Measurements from ENCODE around the gene CCNY.

DNA sequence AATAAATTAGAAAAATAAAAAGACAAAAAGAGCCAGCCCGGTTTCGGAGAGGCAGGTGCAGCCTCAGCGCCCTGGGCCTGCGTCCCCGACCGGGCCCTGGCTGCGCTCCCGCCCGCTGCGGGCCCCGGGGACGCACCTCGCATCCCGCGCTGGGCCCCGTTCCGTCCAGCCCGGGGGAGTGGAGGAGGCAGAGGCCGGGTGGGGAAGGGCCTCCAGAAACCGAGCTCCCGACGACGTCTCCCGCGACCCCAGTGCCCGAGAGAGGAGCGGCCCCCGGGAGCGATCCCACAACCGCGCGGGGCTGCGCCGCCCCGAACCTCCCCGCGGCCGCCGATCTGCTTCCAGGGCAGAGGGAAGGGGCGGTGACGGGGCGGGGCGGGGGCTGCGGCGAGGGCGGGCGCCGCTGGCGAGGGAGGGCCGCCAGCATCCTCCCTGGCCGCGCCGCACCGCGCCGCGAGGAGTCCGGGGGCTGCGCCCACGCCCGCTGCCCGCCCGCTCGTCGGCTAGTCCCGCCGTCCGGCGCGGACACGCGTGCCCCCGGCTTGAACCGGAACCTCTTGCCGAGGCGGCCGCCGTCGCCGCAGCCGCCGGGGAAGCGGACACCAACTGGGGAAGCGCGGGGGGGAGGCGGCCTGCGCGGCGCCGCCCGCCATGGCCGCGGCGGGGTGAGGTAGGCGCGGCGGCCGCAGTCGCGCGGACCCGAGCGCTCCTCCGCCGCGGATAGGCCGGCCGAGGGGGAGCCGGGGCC is at the start of gene CCNY:
- TF ChIP-seq, protein P1, sequence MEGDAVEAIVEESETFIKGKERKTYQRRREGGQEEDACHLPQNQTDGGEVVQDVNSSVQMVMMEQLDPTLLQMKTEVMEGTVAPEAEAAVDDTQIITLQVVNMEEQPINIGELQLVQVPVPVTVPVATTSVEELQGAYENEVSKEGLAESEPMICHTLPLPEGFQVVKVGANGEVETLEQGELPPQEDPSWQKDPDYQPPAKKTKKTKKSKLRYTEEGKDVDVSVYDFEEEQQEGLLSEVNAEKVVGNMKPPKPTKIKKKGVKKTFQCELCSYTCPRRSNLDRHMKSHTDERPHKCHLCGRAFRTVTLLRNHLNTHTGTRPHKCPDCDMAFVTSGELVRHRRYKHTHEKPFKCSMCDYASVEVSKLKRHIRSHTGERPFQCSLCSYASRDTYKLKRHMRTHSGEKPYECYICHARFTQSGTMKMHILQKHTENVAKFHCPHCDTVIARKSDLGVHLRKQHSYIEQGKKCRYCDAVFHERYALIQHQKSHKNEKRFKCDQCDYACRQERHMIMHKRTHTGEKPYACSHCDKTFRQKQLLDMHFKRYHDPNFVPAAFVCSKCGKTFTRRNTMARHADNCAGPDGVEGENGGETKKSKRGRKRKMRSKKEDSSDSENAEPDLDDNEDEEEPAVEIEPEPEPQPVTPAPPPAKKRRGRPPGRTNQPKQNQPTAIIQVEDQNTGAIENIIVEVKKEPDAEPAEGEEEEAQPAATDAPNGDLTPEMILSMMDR (conservative IDR thresholded peaks at IDR 0.05 in 1 of 2, IDR thresholded peaks at IDR 0.05 in 1 of 2; ENCODE audit: extremely low read depth in 1 of 2, insufficient read depth in 1 of 2, low read depth in 1 of 2, low read length in 2 of 2), result no peak
- no peak for TF ChIP-seq EZH2 (IDR thresholded peaks at IDR 0.05; ENCODE audit: borderline replicate concordance, low read length)

Data from mammary epithelial cell (primary cell).